Measurements from ENCODE around the gene WFDC11.
A peak's percentile ranks its signal among the peaks of the same experiment; 100 is the strongest.

- TF ChIP-seq CTCF (IDR thresholded peaks at IDR 0.05) (peak; percentile 7 to 48 (median 34)), POLR2A (IDR thresholded peaks at IDR 0.05) (no peak)
Measured at GRCh38 chr20:45629496-45630100, 40.4 kb downstream of the WFDC11 start, which contains the start of gene WFDC10A.
